ENCODE data around the gene PARD6B. TPM values are rescaled to one million over a fixed set of nuclear protein-coding genes. Genes with fewer than 3 reads are reported as not detected.
A peak's percentile ranks its signal among the peaks of the same experiment; 100 is the strongest.
"Not testable (repeated sequence)": the region's sequence is repeated elsewhere in the genome, so short reads cannot be mapped to it uniquely, and the experiment has no call there.

The PARD6B gene
- total RNA-seq, 4 donors from 2014 or later = 0.72 to 15.3 (median 2.3) TPM

- TF ChIP-seq POLR2A (IDR thresholded peaks at IDR 0.05) = no peak
- no peak for TF ChIP-seq CTCF (IDR thresholded peaks at IDR 0.05 in 4 of 5, conservative IDR thresholded peaks at IDR 0.05 in 1 of 5)
- in situ Hi-C loops (cut with MboI; ENCODE audit: low sequenced_read_pairs in 4 of 4) = loop anchor here (10.0 to 25.0 kb wide), 3 partner anchors 132 to 519 kb away; partner anchors contain the start of gene ADNP (in 3 of the 4)
These were observed 61.6 kb downstream of the PARD6B start for GRCh38 chr20:50792708-50793574.

GRCh38 chr20:50793575-50794016 lies 62.2 kb downstream of the PARD6B start:
- in situ Hi-C loops (cut with MboI; ENCODE audit: low sequenced_read_pairs in 4 of 4) = loop anchor here (10.0 to 25.0 kb wide), 3 partner anchors 131 to 519 kb away; partner anchors contain the start of gene ADNP (in 3 of the 4)

More at GRCh38 chr20:50792708-50793574, 61.6 kb downstream of the PARD6B start:
- intact Hi-C loops (cut with DNase I; ENCODE audit: low total_unique reads) = loop anchor here (5.0 kb wide), 2 partner anchors 119 to 514 kb away; no protein-coding TSS in a partner anchor
- H3K9me3 ChIP-seq = no peaks in the 10 kb centered on the region
- peaks cover 10 to 18% of the 10 kb centered on the region in 2 donors for H3K4me1 ChIP-seq
- no peaks in the 10 kb centered on the region for H3K27me3 ChIP-seq
- ATAC-seq = no peak
- no peak for DNase-seq
- no peaks in the 10 kb centered on the region for H3K36me3 ChIP-seq
- no peak overlapping the region for H3K4me3 ChIP-seq
- no peak overlapping the region for H3K27ac ChIP-seq

GRCh38 chr20:50794181-50794845 lies 62.9 kb downstream of the PARD6B start:
- intact Hi-C loops (cut with DNase I; ENCODE audit: low total_unique reads) = loop anchor here (1.0 to 5.0 kb wide), 4 partner anchors 118 to 513 kb away; no protein-coding TSS in a partner anchor
- in situ Hi-C loops (cut with MboI; ENCODE audit: low sequenced_read_pairs in 4 of 4) = loop anchor here (10.0 to 25.0 kb wide), 3 partner anchors 130 to 518 kb away; partner anchors contain the start of gene ADNP (in 3 of the 4)

More at GRCh38 chr20:50793575-50794016, 62.2 kb downstream of the PARD6B start:
- ATAC-seq, H3K9me3 ChIP-seq, H3K36me3 ChIP-seq, H3K4me3 ChIP-seq, H3K27ac ChIP-seq, H3K27me3 ChIP-seq, DNase-seq: not testable (repeated sequence)
- intact Hi-C loops (cut with DNase I; ENCODE audit: low total_unique reads) = loop anchor here (1.0 to 5.0 kb wide), 4 partner anchors 119 to 514 kb away; no protein-coding TSS in a partner anchor
- peaks cover 10 to 18% of the 10 kb centered on the region in 2 donors for H3K4me1 ChIP-seq

GRCh38 chr20:50794846-50795634 lies 63.7 kb downstream of the PARD6B start, which contains the start of gene BCAS4:
BCAS4 (plus strand) TSS chr20:50795061; CDS start chr20:50795084, 23 bp downstream.
- Histone ChIP-seq H3K4me1 (peaks cover 10 to 18% of the 10 kb centered on the region in 2 donors), H3K9me3 (no peaks in the 10 kb centered on the region), H3K27me3 (no peaks in the 10 kb centered on the region), H3K36me3 (no peaks in the 10 kb centered on the region), H3K27ac (peak within 1 kb of the TSS in 1 of 4 donors; percentile 32), H3K4me3 (peak within 1 kb of the TSS; percentile 64 to 88 (median 76))
- in situ Hi-C loops (cut with MboI; ENCODE audit: low sequenced_read_pairs in 4 of 4) (loop anchor here (10.0 to 25.0 kb wide), 3 partner anchors 130 to 517 kb away; partner anchors contain the start of gene ADNP (in 3 of the 4)), intact Hi-C loops (cut with DNase I; ENCODE audit: low total_unique reads) (loop anchor here (1.0 to 5.0 kb wide), 4 partner anchors 117 to 512 kb away; no protein-coding TSS in a partner anchor)
- no peak for TF ChIP-seq POLR2A (IDR thresholded peaks at IDR 0.05)
- TF ChIP-seq CTCF (IDR thresholded peaks at IDR 0.05 in 4 of 5, conservative IDR thresholded peaks at IDR 0.05 in 1 of 5) = peak; percentile 70 to 97 (median 94)
- peak; percentile 22 to 59 for DNase-seq
- peak; percentile 85 for ATAC-seq

More at GRCh38 chr20:50794181-50794845, 62.9 kb downstream of the PARD6B start:
- Histone ChIP-seq H3K36me3 (no peaks in the 10 kb centered on the region), H3K27ac (no peak overlapping the region), H3K27me3 (no peaks in the 10 kb centered on the region), H3K4me1 (peaks cover 10 to 18% of the 10 kb centered on the region in 2 donors), H3K9me3 (no peaks in the 10 kb centered on the region), H3K4me3 (peak overlapping the region in 3 of 4 donors; percentile 7 to 88 (median 30))
- no peak for TF ChIP-seq POLR2A (IDR thresholded peaks at IDR 0.05)
- TF ChIP-seq CTCF (IDR thresholded peaks at IDR 0.05 in 4 of 5, conservative IDR thresholded peaks at IDR 0.05 in 1 of 5) = no peak
- DNase-seq = no peak
- peak in 1 of 2 donors; percentile 5 for ATAC-seq

All from gastrocnemius medialis (tissue), 4 donors.